Mucosa of stomach (tissue), 1 donor: ENCODE measurements around the gene TTLL11.
"Not testable (repeated sequence)": the region's sequence is repeated elsewhere in the genome, so short reads cannot be mapped to it uniquely, and the experiment has no call there.

Experiments used
- H3K27me3 ChIP-seq: one replicate; pipeline ENCODE4 v1.7.0; 2013; ENCODE audit warnings: mild to moderate bottlenecking, low read length; ENCODE audit not compliant: control insufficient read depth, insufficient read depth
- H3K36me3 ChIP-seq: one replicate; pipeline ENCODE4 v1.7.0; 2013; ENCODE audit warnings: low read length; ENCODE audit not compliant: control insufficient read depth, insufficient read depth
- H3K4me1 ChIP-seq: one replicate; pipeline ENCODE4 v1.7.0; 2013; ENCODE audit warnings: mild to moderate bottlenecking, low read length; ENCODE audit not compliant: control insufficient read depth, insufficient read depth
- H3K4me3 ChIP-seq: one replicate; pipeline ENCODE4 v1.7.0; 2013; ENCODE audit warnings: low read length
- H3K9ac ChIP-seq: one replicate; pipeline ENCODE4 v1.7.0; 2013; ENCODE audit warnings: mild to moderate bottlenecking, low read length, moderate library complexity
- H3K9me3 ChIP-seq: one replicate; pipeline ENCODE4 v1.7.0; 2013; ENCODE audit warnings: mild to moderate bottlenecking, low read length, moderate library complexity; ENCODE audit not compliant: control insufficient read depth
- donor health status: Pancreatic carcinoma.

The TTLL11 gene

GRCh38 chr9:122122468-122122867 lies 29.4 kb upstream of the TTLL11 start:
- no peaks in the 10 kb centered on the region for H3K36me3 ChIP-seq
- H3K4me1 ChIP-seq: peaks cover 14% of the 10 kb centered on the region
- H3K4me3 ChIP-seq: no peak overlapping the region
- no peaks in the 10 kb centered on the region for H3K9me3 ChIP-seq
- no peak overlapping the region for H3K9ac ChIP-seq
- H3K27me3 ChIP-seq: peaks cover 33% of the 10 kb centered on the region

GRCh38 chr9:122121931-122122330 lies 28.8 kb upstream of the TTLL11 start:
- no peaks in the 10 kb centered on the region for H3K36me3 ChIP-seq
- no peak overlapping the region for H3K9ac ChIP-seq
- peaks cover 14% of the 10 kb centered on the region for H3K4me1 ChIP-seq
- no peaks in the 10 kb centered on the region for H3K9me3 ChIP-seq
- no peak overlapping the region for H3K4me3 ChIP-seq
- H3K27me3 ChIP-seq: peaks cover 28% of the 10 kb centered on the region

GRCh38 chr9:122121391-122121790 lies 28.3 kb upstream of the TTLL11 start:
- Histone ChIP-seq H3K36me3 (no peaks in the 10 kb centered on the region), H3K9ac (no peak overlapping the region), H3K4me1 (peaks cover 11% of the 10 kb centered on the region), H3K9me3 (no peaks in the 10 kb centered on the region), H3K4me3 (no peak overlapping the region), H3K27me3 (peaks cover 23% of the 10 kb centered on the region)

- H3K9me3 ChIP-seq: no peaks in the 10 kb centered on the region
- H3K27me3 ChIP-seq: peaks cover 14% of the 10 kb centered on the region
- no peaks in the 10 kb centered on the region for H3K36me3 ChIP-seq
- no peak overlapping the region for H3K9ac ChIP-seq
- H3K4me1 ChIP-seq: peaks cover 2% of the 10 kb centered on the region
- no peak overlapping the region for H3K4me3 ChIP-seq
Observed at GRCh38 chr9:122120316-122121071, 27.4 kb upstream of the TTLL11 start.

- Histone ChIP-seq H3K4me1 (no peaks in the 10 kb centered on the region), H3K9ac (no peak overlapping the region), H3K27me3 (peaks cover 8% of the 10 kb centered on the region), H3K9me3 (no peaks in the 10 kb centered on the region), H3K4me3 (no peak overlapping the region), H3K36me3 (no peaks in the 10 kb centered on the region)
Observed at GRCh38 chr9:122119721-122120120, 26.6 kb upstream of the TTLL11 start.

GRCh38 chr9:122119166-122119521 lies 26.0 kb upstream of the TTLL11 start:
- H3K4me3 ChIP-seq: no peak overlapping the region
- H3K9me3 ChIP-seq: no peaks in the 10 kb centered on the region

GRCh38 chr9:122118343-122119165 lies 25.4 kb upstream of the TTLL11 start:
- H3K36me3 ChIP-seq: no peaks in the 10 kb centered on the region
- no peaks in the 10 kb centered on the region for H3K4me1 ChIP-seq
- no peaks in the 10 kb centered on the region for H3K27me3 ChIP-seq
- no peak overlapping the region for H3K9ac ChIP-seq
- no peak overlapping the region for H3K4me3 ChIP-seq
- H3K9me3 ChIP-seq: no peaks in the 10 kb centered on the region

More at GRCh38 chr9:122119166-122119521, 26.0 kb upstream of the TTLL11 start:
- H3K27me3 ChIP-seq: peaks cover 2% of the 10 kb centered on the region
- H3K9ac ChIP-seq: no peak overlapping the region
- H3K4me1 ChIP-seq: no peaks in the 10 kb centered on the region
- no peaks in the 10 kb centered on the region for H3K36me3 ChIP-seq

- H3K36me3 ChIP-seq, H3K4me3 ChIP-seq, H3K9ac ChIP-seq, H3K4me1 ChIP-seq, H3K27me3 ChIP-seq, H3K9me3 ChIP-seq: not testable (repeated sequence)
Observed at GRCh38 chr9:122117241-122117640, 24.1 kb upstream of the TTLL11 start.

- Histone ChIP-seq H3K4me3 (no peak overlapping the region), H3K4me1 (no peaks in the 10 kb centered on the region), H3K9me3 (no peaks in the 10 kb centered on the region), H3K9ac (no peak overlapping the region), H3K36me3 (no peaks in the 10 kb centered on the region), H3K27me3 (no peaks in the 10 kb centered on the region)
Observed at GRCh38 chr9:122116448-122117173, 23.5 kb upstream of the TTLL11 start.

- Histone ChIP-seq H3K4me1 (no peaks in the 10 kb centered on the region), H3K36me3 (no peaks in the 10 kb centered on the region)
Observed at GRCh38 chr9:122116040-122116439, 22.9 kb upstream of the TTLL11 start.

GRCh38 chr9:122115176-122116035 lies 22.3 kb upstream of the TTLL11 start:
- Histone ChIP-seq H3K4me3 (no peak overlapping the region), H3K9ac (no peak overlapping the region), H3K4me1 (no peaks in the 10 kb centered on the region), H3K36me3 (no peaks in the 10 kb centered on the region), H3K27me3 (no peaks in the 10 kb centered on the region), H3K9me3 (no peaks in the 10 kb centered on the region)

More at GRCh38 chr9:122116040-122116439, 22.9 kb upstream of the TTLL11 start:
- Histone ChIP-seq H3K4me3 (no peak overlapping the region), H3K9me3 (no peaks in the 10 kb centered on the region), H3K9ac (no peak overlapping the region), H3K27me3 (no peaks in the 10 kb centered on the region)
